Measurements from ENCODE around the gene CCT3.

Gene CCT3

GRCh38 chr1:156285437-156285836 lies 52.7 kb downstream of the CCT3 start:
- DNase-seq (ENCODE audit: insufficient read length, low spot score) = no peak
- no peak for FAIRE-seq
- no peak for TF ChIP-seq CTCF (IDR thresholded peaks at IDR 0.05; ENCODE audit: insufficient read depth, missing control alignments)

GRCh38 chr1:156284757-156285156 lies 53.3 kb downstream of the CCT3 start:
- TF ChIP-seq CTCF (IDR thresholded peaks at IDR 0.05; ENCODE audit: insufficient read depth, missing control alignments) = no peak
- DNase-seq (ENCODE audit: insufficient read length, low spot score) (no peak), FAIRE-seq (no peak)

- FAIRE-seq (no peak), DNase-seq (ENCODE audit: insufficient read length, low spot score) (no peak)
- TF ChIP-seq CTCF (IDR thresholded peaks at IDR 0.05; ENCODE audit: insufficient read depth, missing control alignments) = no peak
Observed at GRCh38 chr1:156284112-156284511, 54.0 kb downstream of the CCT3 start, which contains the start of gene TMEM79. Gene TMEM79, plus strand, starts transcription at chr1:156284325. Its CDS starts 902 bp downstream, at chr1:156285227.

GRCh38 chr1:156283521-156283920 lies 54.6 kb downstream of the CCT3 start:
- DNase-seq (ENCODE audit: insufficient read length, low spot score) (no peak), FAIRE-seq (no peak)
- TF ChIP-seq CTCF (IDR thresholded peaks at IDR 0.05; ENCODE audit: insufficient read depth, missing control alignments) = no peak

- FAIRE-seq (peak; percentile 69), DNase-seq (ENCODE audit: insufficient read length, low spot score) (peak; percentile 76)
- TF ChIP-seq CTCF (IDR thresholded peaks at IDR 0.05; ENCODE audit: insufficient read depth, missing control alignments) = no peak
Observed at GRCh38 chr1:156282479-156283222, 55.4 kb downstream of the CCT3 start, which contains the start of gene SMG5. Gene SMG5, minus strand, starts transcription at chr1:156282825. Its CDS starts 145 bp downstream, at chr1:156282680.

- no peak for FAIRE-seq
- DNase-seq (ENCODE audit: insufficient read length, low spot score) = no peak
- TF ChIP-seq CTCF (IDR thresholded peaks at IDR 0.05; ENCODE audit: insufficient read depth, missing control alignments) = no peak
Observed at GRCh38 chr1:156281693-156282478, 56.2 kb downstream of the CCT3 start.
